Tibial nerve (tissue), 4 donors: Measurements from ENCODE around the gene NOTCH2.
"Not testable (repeated sequence)": the region's sequence is repeated elsewhere in the genome, so short reads cannot be mapped to it uniquely, and the experiment has no call there.

ENCODE experiments used
- CTCF ChIP-seq, 5 experiments: fragments of 200-600 bp in 3 of 5; fragments of 450-650 bp in 2 of 5; sonication (generic) in 3 of 5; IDR thresholded peaks; one replicate each; pipeline ENCODE4 v1.5.1; 2016 to 2019; ENCODE audit warnings: antibody characterized with exemption in 5 of 5, mild to moderate bottlenecking in 3 of 5, moderate library complexity in 2 of 5
- EP300 ChIP-seq, 2 donors: sonication (generic); formaldehyde crosslinking; IDR thresholded peaks; one replicate each; pipeline ENCODE4 v1.6.1; 2017; ENCODE audit warnings: antibody characterized with exemption in 2 of 2, mild to moderate bottlenecking in 1 of 2
- POLR2A ChIP-seq, 2 donors: fragments of 450-650 bp; IDR thresholded peaks; one replicate each; pipeline ENCODE4 v1.6.1; 2017; ENCODE audit warnings: antibody characterized with exemption in 2 of 2, mild to moderate bottlenecking in 2 of 2, moderate library complexity in 2 of 2

- TF ChIP-seq CTCF, POLR2A, EP300 (IDR thresholded peaks at IDR 0.05): not testable (repeated sequence)
Measured at GRCh38 chr1:120093548-120094181, 24.2 kb upstream of the NOTCH2 start.
